GM12878 (cell line): ENCODE measurements around the gene PAGE4. TPM values are rescaled to one million over a fixed set of nuclear protein-coding genes. Genes with fewer than 3 reads are reported as not detected.

Source experiments
- ATAC-seq: fragments of 200-7000 bp; cut with Tn5 transposase; 3 replicates; pipeline ENCODE4 v1.9.1; 2020; ENCODE audit warnings: mild to moderate bottlenecking, moderate library complexity
- BruUV-seq: library from RNA; stranded (reverse); fragments of 400-500 nt; replicated peaks from 2 replicates; lab custom pipeline; 2021; lab: Mats Ljungman, UMichigan
- CTCF ChIA-PET: fragments of 300-600 bp; sonication (Branson Sonifier 250); formaldehyde crosslinking; extraction: SDS; loops from one replicate; lab custom pipeline; 2021; ENCODE audit warnings: inconsistent platforms; lab: Yijun Ruan, JAX
- POLR2A ChIA-PET: fragments of 350-600 bp; formaldehyde crosslinking; extraction: SDS; loops from one replicate; lab custom pipeline; 2021; ENCODE audit warnings: inconsistent platforms; lab: Charles Lee
- RAD21 ChIA-PET: fragments of 300-600 bp; sonication (Branson Sonifier 250); formaldehyde crosslinking; loops from one replicate; lab custom pipeline; 2023; ENCODE audit warnings: antibody characterized with exemption; ENCODE audit not compliant: unreplicated experiment; lab: Charles Lee
- SMC1A ChIA-PET: fragments of 300-600 bp; sonication (Branson Sonifier 250); formaldehyde crosslinking; loops from one replicate; lab custom pipeline; 2023; ENCODE audit not compliant: unreplicated experiment, uncharacterized antibody; lab: Charles Lee
- DNase-seq: peaks from one replicate; pipeline ENCODE4 v3.0.0-alpha.2; 2011; ENCODE audit warnings: low read depth, low spot score
- FAIRE-seq: peaks from 3 replicates; lab custom pipeline; 2011; peaks lifted over from hg19 to GRCh38; lab: Jason Lieb, UNC
- H2AFZ ChIP-seq: 2 replicates; pipeline ENCODE4 v1.6.0; 2011; ENCODE audit warnings: low read depth, low read length, control low read depth; ENCODE audit not compliant: control insufficient read depth
- H3K27ac ChIP-seq: 2 replicates; pipeline ENCODE4 v1.5.1; 2011; ENCODE audit warnings: control low read depth; ENCODE audit not compliant: control insufficient read depth, insufficient read depth
- H3K27me3 ChIP-seq, 2 experiments: replicated peaks in 1 of 2; 2 replicates each; pipeline versions ENCODE4 v1.6.0 to v1.6.1; 2011; ENCODE audit warnings: low read length in 1 of 2; ENCODE audit not compliant: control insufficient read depth in 2 of 2, insufficient read depth in 2 of 2
- H3K36me3 ChIP-seq, 2 experiments: 2 replicates each; pipeline ENCODE4 v1.5.1; 2011; ENCODE audit warnings: low read length in 1 of 2; ENCODE audit not compliant: control insufficient read depth in 2 of 2, insufficient read depth in 2 of 2
- H3K4me1 ChIP-seq: 2 replicates; pipeline ENCODE4 v1.6.1; 2011; ENCODE audit warnings: mild to moderate bottlenecking, low read length, moderate library complexity, mixed read lengths; ENCODE audit not compliant: control insufficient read depth, insufficient read depth
- H3K4me2 ChIP-seq: 2 replicates; pipeline ENCODE4 v1.6.0; 2011; ENCODE audit warnings: control low read depth; ENCODE audit not compliant: control insufficient read depth, insufficient read depth
- H3K4me3 ChIP-seq: fragments of 200-600 bp; sonication (generic); 2 replicates; pipeline ENCODE4 v1.5.1; 2016
- H3K79me2 ChIP-seq: 2 replicates; pipeline ENCODE4 v1.6.0; 2011; ENCODE audit warnings: low read length; ENCODE audit not compliant: control insufficient read depth, insufficient read depth
- H3K9ac ChIP-seq: 2 replicates; pipeline ENCODE4 v1.8.0; 2011; ENCODE audit warnings: low read length, control low read depth, mixed read lengths; ENCODE audit not compliant: control insufficient read depth, insufficient read depth
- H3K9me3 ChIP-seq: replicated peaks from 3 replicates; pipeline ENCODE4 v1.5.1; 2011; ENCODE audit warnings: mild to moderate bottlenecking, low read length; ENCODE audit not compliant: control insufficient read depth, insufficient read depth
- H4K20me1 ChIP-seq: 2 replicates; pipeline ENCODE4 v1.6.0; 2011; ENCODE audit not compliant: control insufficient read depth, insufficient read depth
- CBX3 ChIP-seq: fragments of 200-600 bp; sonication (generic); IDR thresholded peaks from 2 replicates; pipeline ENCODE4 v1.6.1; 2016; ENCODE audit warnings: low read depth, borderline replicate concordance
- DPF2 ChIP-seq: fragments of 450-650 bp; IDR thresholded peaks from 2 replicates; pipeline ENCODE4 v1.6.1; 2017; ENCODE audit warnings: mild to moderate bottlenecking
- EP300 ChIP-seq, 2 experiments: fragments of 150-350 bp in 1 of 2; IDR thresholded peaks; 2 replicates each; pipeline ENCODE4 v1.6.1; 2011 to 2012; ENCODE audit warnings: low read depth in 2 of 2, low read length in 2 of 2, borderline replicate concordance in 1 of 2, improper control_type of control experiment in 1 of 2, inconsistent platforms in 1 of 2; ENCODE audit not compliant: control insufficient read depth in 1 of 2
- GABPA ChIP-seq: IDR thresholded peaks from 2 replicates; pipeline ENCODE4 v1.6.1; 2014; ENCODE audit warnings: antibody characterized with exemption, low read depth, mild to moderate bottlenecking, inconsistent platforms
- MTA3 ChIP-seq: IDR thresholded peaks from 2 replicates; pipeline ENCODE4 v1.6.1; 2012; ENCODE audit warnings: low read length, inconsistent platforms, borderline replicate concordance
- MXI1 ChIP-seq: fragments of 150-350 bp; IDR thresholded peaks from 2 replicates; pipeline ENCODE4 v1.6.1; 2011; ENCODE audit warnings: low read depth, mild to moderate bottlenecking, inconsistent platforms, low read length, improper control_type of control experiment
- PAX5 ChIP-seq: IDR thresholded peaks from 2 replicates; pipeline ENCODE4 v1.6.1; 2011; ENCODE audit warnings: low read depth, low read length, borderline replicate concordance
- POLR2AphosphoS5 ChIP-seq: IDR thresholded peaks from 2 replicates; pipeline ENCODE4 v1.6.1; 2011; ENCODE audit warnings: mild to moderate bottlenecking, low read length, inconsistent platforms
- SIX5 ChIP-seq: IDR thresholded peaks from 2 replicates; pipeline ENCODE4 v1.6.1; 2011; ENCODE audit warnings: mild to moderate bottlenecking, low read depth, low read length, moderate library complexity; ENCODE audit not compliant: severe bottlenecking
- SMAD5 ChIP-seq: IDR thresholded peaks from 2 replicates; pipeline ENCODE4 v1.6.1; 2016; ENCODE audit warnings: antibody characterized with exemption, low read depth
- TAF1 ChIP-seq: IDR thresholded peaks from 2 replicates; pipeline ENCODE4 v1.6.1; 2011; ENCODE audit warnings: mild to moderate bottlenecking, low read depth, low read length, borderline replicate concordance
- TBL1XR1 ChIP-seq: IDR thresholded peaks from 2 replicates; pipeline ENCODE4 v1.6.1; 2012; ENCODE audit warnings: low read depth, low read length, improper control_type of control experiment
- TCF7 ChIP-seq: IDR thresholded peaks from 2 replicates; pipeline ENCODE4 v1.6.1; 2014; ENCODE audit warnings: antibody characterized with exemption, borderline replicate concordance
- WGBS: methylation state at CpG from one replicate; pipeline ENCODE4 v1.1.6; 2016; ENCODE audit warnings: low lambda C conversion rate; ENCODE audit not compliant: insufficient replicate concordance, insufficient coverage; ENCODE audit errors: missing lambda C conversion rate; 5-methylcytosine and 5-hydroxymethylcytosine counted together
- in situ Hi-C: fragments of 300-500 bp; cut with MboI; formaldehyde crosslinking; loops from 9 replicates; pipeline ENCODE4 v1.14.3; 2018; ENCODE audit warnings: mixed read lengths
- intact Hi-C: fragments of 100-400 bp; cut with micrococcal nuclease; formaldehyde crosslinking; loops from one replicate; pipeline ENCODE4 v1.14.2; 2022; ENCODE audit not compliant: unreplicated experiment
- polyA plus RNA-seq, 11 experiments: library from polyadenylated mRNA; depleted of rRNA in 4 of 11; unstranded in 6 of 11; stranded (reverse) in 5 of 11; fragments of >200 nt; fragmentation: Nextera tagmentation in 4 of 11; fragmentation: Illumina TruSeq in 1 of 11; extraction: Ambion mirVana in 4 of 11; extraction: Trizol in 1 of 11; gene quantifications; 1 replicate in 1 of 11; 2 replicates in 10 of 11; pipeline versions ENCODE4 v1.2.1 to v1.2.3, GENCODE V29; 2011 to 2016; ENCODE audit warnings: inconsistent platforms in 2 of 11, missing spikeins in 2 of 11, low read depth in 1 of 11
- total RNA-seq, 4 experiments: library from RNA; depleted of rRNA in 3 of 4; stranded (reverse); fragments of >200 nt in 3 of 4; fragmentation: Illumina TruSeq in 1 of 4; extraction: Trizol in 1 of 4; gene quantifications; 2 replicates each; pipeline versions ENCODE4 v1.2.1 to v1.2.3, GENCODE V29; 2013 to 2021
- TF ChIP-seq, protein P1 (sequence below): IDR thresholded peaks from 2 replicates; pipeline ENCODE4 v1.6.1; 2011; ENCODE audit warnings: mild to moderate bottlenecking, low read depth, low read length, moderate library complexity; ENCODE audit not compliant: insufficient replicate concordance
- TF ChIP-seq, protein P2 (sequence below): fragments of 450-650 bp; IDR thresholded peaks from 2 replicates; pipeline ENCODE4 v1.6.1; 2017; ENCODE audit warnings: borderline replicate concordance
- TF ChIP-seq, protein P3 (sequence below): fragments of 450-650 bp; IDR thresholded peaks from 2 replicates; pipeline ENCODE4 v1.6.1; 2016; ENCODE audit warnings: mild to moderate bottlenecking

The PAGE4 gene
- total and polyA plus RNA-seq, 10 of the 15 experiments (the other 5 are each of a cell fraction or from before 2014, with no cell fraction given): not detected

DNA sequence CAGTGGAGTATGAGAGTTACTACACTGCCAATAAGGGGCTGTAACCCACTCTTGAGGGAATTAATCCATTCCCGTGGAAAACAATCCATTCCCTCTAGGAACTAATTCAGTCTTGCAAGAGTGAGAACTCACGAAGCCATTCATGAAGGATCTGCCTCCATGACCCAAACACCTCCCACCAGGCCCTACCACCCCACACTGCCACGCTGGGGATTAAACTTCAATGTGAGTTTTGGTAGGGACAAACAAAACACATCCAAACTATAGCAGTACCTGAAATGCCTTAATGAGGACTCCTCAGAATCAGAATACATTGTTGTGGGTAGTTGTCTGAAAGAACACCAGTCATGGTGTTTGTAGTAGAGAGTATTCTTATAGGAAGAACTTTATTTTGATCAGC lies 19.2 kb downstream of the PAGE4 start:
- POLR2A ChIA-PET: no interaction called here
- H3K27me3 ChIP-seq: no peaks in the 10 kb centered on the region

More for the DNA sequence above, 19.2 kb downstream of the PAGE4 start:
- whole genome bisulfite sequencing: 48% methylated on average over 3 of the region's 3 CpGs
- H3K4me3 ChIP-seq: no peak overlapping the region
- H3K4me1 ChIP-seq: no peaks in the 10 kb centered on the region
- ChIA-PET CTCF (interaction anchor here (1.3 to 2.3 kb wide), 4 partner anchors 9 to 71 kb away, joined by 3 to 9 read pairs (median 3); no protein-coding TSS in a partner anchor), SMC1A (interaction anchor here (1.4 kb wide), 1 partner anchor 10 kb away, joined by 6 read pairs; no protein-coding TSS in a partner anchor), RAD21 (interaction anchor here (1.1 kb wide), 1 partner anchor 9 kb away, joined by 4 read pairs; no protein-coding TSS in a partner anchor)
- no peaks in the 10 kb centered on the region for H4K20me1 ChIP-seq
- H3K36me3 ChIP-seq: no peaks in the 10 kb centered on the region
- no peak overlapping the region for H2AFZ ChIP-seq
- no TSS peak for BruUV-seq
- intact Hi-C loops (no loop called here), in situ Hi-C loops (no loop called here)
- TF ChIP-seq PAX5: no peak
- TF ChIP-seq, protein P1, sequence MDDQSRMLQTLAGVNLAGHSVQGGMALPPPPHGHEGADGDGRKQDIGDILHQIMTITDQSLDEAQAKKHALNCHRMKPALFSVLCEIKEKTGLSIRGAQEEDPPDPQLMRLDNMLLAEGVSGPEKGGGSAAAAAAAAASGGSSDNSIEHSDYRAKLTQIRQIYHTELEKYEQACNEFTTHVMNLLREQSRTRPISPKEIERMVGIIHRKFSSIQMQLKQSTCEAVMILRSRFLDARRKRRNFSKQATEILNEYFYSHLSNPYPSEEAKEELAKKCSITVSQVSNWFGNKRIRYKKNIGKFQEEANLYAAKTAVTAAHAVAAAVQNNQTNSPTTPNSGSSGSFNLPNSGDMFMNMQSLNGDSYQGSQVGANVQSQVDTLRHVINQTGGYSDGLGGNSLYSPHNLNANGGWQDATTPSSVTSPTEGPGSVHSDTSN: no peak
- no peak for TF ChIP-seq SMAD5
- TF ChIP-seq, protein P2, sequence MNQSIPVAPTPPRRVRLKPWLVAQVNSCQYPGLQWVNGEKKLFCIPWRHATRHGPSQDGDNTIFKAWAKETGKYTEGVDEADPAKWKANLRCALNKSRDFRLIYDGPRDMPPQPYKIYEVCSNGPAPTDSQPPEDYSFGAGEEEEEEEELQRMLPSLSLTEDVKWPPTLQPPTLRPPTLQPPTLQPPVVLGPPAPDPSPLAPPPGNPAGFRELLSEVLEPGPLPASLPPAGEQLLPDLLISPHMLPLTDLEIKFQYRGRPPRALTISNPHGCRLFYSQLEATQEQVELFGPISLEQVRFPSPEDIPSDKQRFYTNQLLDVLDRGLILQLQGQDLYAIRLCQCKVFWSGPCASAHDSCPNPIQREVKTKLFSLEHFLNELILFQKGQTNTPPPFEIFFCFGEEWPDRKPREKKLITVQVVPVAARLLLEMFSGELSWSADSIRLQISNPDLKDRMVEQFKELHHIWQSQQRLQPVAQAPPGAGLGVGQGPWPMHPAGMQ: no peak
- TF ChIP-seq TBL1XR1: no peak
- no peak for TF ChIP-seq CBX3
- TF ChIP-seq MTA3: no peak
- TF ChIP-seq, protein P3, sequence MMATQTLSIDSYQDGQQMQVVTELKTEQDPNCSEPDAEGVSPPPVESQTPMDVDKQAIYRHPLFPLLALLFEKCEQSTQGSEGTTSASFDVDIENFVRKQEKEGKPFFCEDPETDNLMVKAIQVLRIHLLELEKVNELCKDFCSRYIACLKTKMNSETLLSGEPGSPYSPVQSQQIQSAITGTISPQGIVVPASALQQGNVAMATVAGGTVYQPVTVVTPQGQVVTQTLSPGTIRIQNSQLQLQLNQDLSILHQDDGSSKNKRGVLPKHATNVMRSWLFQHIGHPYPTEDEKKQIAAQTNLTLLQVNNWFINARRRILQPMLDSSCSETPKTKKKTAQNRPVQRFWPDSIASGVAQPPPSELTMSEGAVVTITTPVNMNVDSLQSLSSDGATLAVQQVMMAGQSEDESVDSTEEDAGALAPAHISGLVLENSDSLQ: no peak
- TF ChIP-seq DPF2: no peak
- TF ChIP-seq EP300 (IDR thresholded peaks at IDR 0.05; ENCODE audit: borderline replicate concordance in 1 of 2, control insufficient read depth in 1 of 2, low read depth in 2 of 2, low read length in 2 of 2): no peak
- TF ChIP-seq MXI1: no peak
- TF ChIP-seq POLR2AphosphoS5: no peak
- no peak for TF ChIP-seq TAF1
- no peak for TF ChIP-seq GABPA
- no peak for TF ChIP-seq TCF7
- TF ChIP-seq SIX5: no peak
- DNase-seq (no peak), FAIRE-seq (no peak), ATAC-seq (no peak)
- H3K9ac ChIP-seq: no peak overlapping the region
- no peaks in the 10 kb centered on the region for H3K79me2 ChIP-seq
- no peak overlapping the region for H3K27ac ChIP-seq
- no peak overlapping the region for H3K4me2 ChIP-seq
- no peaks in the 10 kb centered on the region; the same call in 2 of the 3 replicates for H3K9me3 ChIP-seq
